ENCODE measurements around the gene BASP1.
"Not testable (repeated sequence)": the region's sequence is repeated elsewhere in the genome, so short reads cannot be mapped to it uniquely, and the experiment has no call there.

The BASP1 gene

GRCh38 chr5:17217493-17218352 lies at the start of gene BASP1:
Gene BASP1, plus strand, starts transcription at chr5:17217631. Its CDS starts 57,586 bp downstream, at chr5:17275217.
- DNase-seq = peak; percentile 95

- no peak for DNase-seq
These were observed 47.9 kb upstream of the BASP1 start for GRCh38 chr5:17169507-17169906.

GRCh38 chr5:17172791-17173190 lies 44.6 kb upstream of the BASP1 start:
- DNase-seq = no peak

GRCh38 chr5:17174965-17175364 lies 42.5 kb upstream of the BASP1 start:
- no peak for DNase-seq

GRCh38 chr5:17177501-17178372 lies 39.7 kb upstream of the BASP1 start:
- DNase-seq = no peak

- no peak for DNase-seq
These were observed 39.1 kb upstream of the BASP1 start for GRCh38 chr5:17178373-17178675.

- no peak for DNase-seq
These were observed 37.0 kb upstream of the BASP1 start for GRCh38 chr5:17180330-17180843.

GRCh38 chr5:17180864-17181723 lies 36.3 kb upstream of the BASP1 start:
- no peak for DNase-seq

- DNase-seq = no peak
These were observed 34.9 kb upstream of the BASP1 start for GRCh38 chr5:17182494-17182893.

- DNase-seq = no peak
These were observed 34.5 kb upstream of the BASP1 start for GRCh38 chr5:17182981-17183380.

- DNase-seq = no peak
These were observed 33.6 kb upstream of the BASP1 start for GRCh38 chr5:17183831-17184230.

GRCh38 chr5:17184588-17184987 lies 32.8 kb upstream of the BASP1 start:
- peak; percentile 16 for DNase-seq

GRCh38 chr5:17185349-17185748 lies 32.1 kb upstream of the BASP1 start:
- DNase-seq = no peak

GRCh38 chr5:17185773-17186172 lies 31.7 kb upstream of the BASP1 start:
- peak; percentile 31 for DNase-seq

- no peak for DNase-seq
These were observed 31.2 kb upstream of the BASP1 start for GRCh38 chr5:17186256-17186655.

GRCh38 chr5:17187011-17187785 lies 30.2 kb upstream of the BASP1 start:
- DNase-seq = no peak

- no peak for DNase-seq
These were observed 29.7 kb upstream of the BASP1 start for GRCh38 chr5:17187786-17188170.

GRCh38 chr5:17189381-17190036 lies 27.9 kb upstream of the BASP1 start:
- DNase-seq = peak; percentile 92

GRCh38 chr5:17190242-17190778 lies 27.1 kb upstream of the BASP1 start:
- peak; percentile 87 for DNase-seq

GRCh38 chr5:17190799-17191391 lies 26.5 kb upstream of the BASP1 start:
- DNase-seq = no peak

- DNase-seq = not testable (repeated sequence)
These were observed 25.9 kb upstream of the BASP1 start for GRCh38 chr5:17191574-17191973.
